HepG2 (cell line): Measurements from ENCODE around the gene COPZ1. TPM values are rescaled to one million over a fixed set of nuclear protein-coding genes. Genes with fewer than 3 reads are reported as not detected.

Experiments used
- HNF4A ChIP-seq: sonication (generic); formaldehyde crosslinking; IDR thresholded peaks from 2 replicates; pipeline ENCODE4 v1.4.0; 2020; ENCODE audit warnings: missing genetic modification reagents
- IRX3 ChIP-seq: sonication (generic); formaldehyde crosslinking; IDR thresholded peaks from 2 replicates; pipeline ENCODE4 v1.8.1; 2023; ENCODE audit warnings: mild to moderate bottlenecking, low read depth, missing genetic modification reagents, borderline replicate concordance
- POLR2G ChIP-seq: fragments of 200-400 bp; formaldehyde crosslinking; IDR thresholded peaks from 2 replicates; pipeline ENCODE4 v1.6.1; 2018; ENCODE audit warnings: mild to moderate bottlenecking, low read depth, low read length, moderate library complexity
- RFX3 ChIP-seq: IDR thresholded peaks from 2 replicates; pipeline ENCODE4 v1.6.1; 2016; ENCODE audit warnings: missing biosample characterization, missing genetic modification reagents
- RFX5 ChIP-seq: IDR thresholded peaks from 2 replicates; pipeline ENCODE4 v1.6.1; 2011; ENCODE audit warnings: low read depth, low read length, improper control_type of control experiment
- SOX13 ChIP-seq, 3 experiments: fragments of 450-650 bp in 1 of 3; sonication (generic) in 1 of 3; formaldehyde crosslinking in 1 of 3; IDR thresholded peaks in 2 of 3; conservative IDR thresholded peaks in 1 of 3; 2 replicates each; pipeline versions ENCODE4 v1.5.0 to v1.6.1; 2016 to 2020; ENCODE audit warnings: antibody characterized with exemption in 1 of 3, mild to moderate bottlenecking in 1 of 3, missing compliant biosample characterization in 1 of 3, missing genetic modification reagents in 1 of 3, moderate library complexity in 1 of 3
- SOX6 ChIP-seq, 2 experiments: fragments of 450-650 bp in 1 of 2; sonication (generic) in 1 of 2; formaldehyde crosslinking in 1 of 2; IDR thresholded peaks; 2 replicates each; pipeline versions ENCODE4 v1.4.0 to v1.6.1; 2017 to 2020; ENCODE audit warnings: antibody characterized with exemption in 1 of 2, mild to moderate bottlenecking in 1 of 2, missing genetic modification reagents in 1 of 2
- SUZ12 ChIP-seq: fragments of 150-350 bp; IDR thresholded peaks from 2 replicates; pipeline ENCODE4 v1.6.1; 2014; ENCODE audit warnings: low read depth, low read length
- ZBTB1 ChIP-seq: sonication (generic); formaldehyde crosslinking; IDR thresholded peaks from 2 replicates; pipeline ENCODE4 v1.4.0; 2020; ENCODE audit warnings: missing genetic modification reagents, borderline replicate concordance
- ZBTB21 ChIP-seq: sonication (generic); formaldehyde crosslinking; IDR thresholded peaks from 2 replicates; pipeline ENCODE4 v1.4.0; 2020; ENCODE audit warnings: missing genetic modification reagents
- ZNF543 ChIP-seq: sonication (generic); formaldehyde crosslinking; IDR thresholded peaks from 2 replicates; pipeline ENCODE4 v1.4.0; 2020; ENCODE audit warnings: mild to moderate bottlenecking, missing genetic modification reagents
- ZNF563 ChIP-seq: sonication (generic); formaldehyde crosslinking; IDR thresholded peaks from 2 replicates; pipeline ENCODE4 v1.8.0; 2022; ENCODE audit warnings: mild to moderate bottlenecking, moderate library complexity, missing genetic modification reagents
- ZNF777 ChIP-seq: sonication (generic); formaldehyde crosslinking; IDR thresholded peaks from 2 replicates; pipeline ENCODE4 v1.4.0; 2020; ENCODE audit warnings: missing genetic modification reagents
- ZSCAN20 ChIP-seq: sonication (generic); formaldehyde crosslinking; IDR thresholded peaks from 2 replicates; pipeline ENCODE4 v1.4.0; 2020; ENCODE audit warnings: missing genetic modification reagents, mild to moderate bottlenecking, borderline replicate concordance
- polyA plus RNA-seq, 8 experiments: library from polyadenylated mRNA; depleted of rRNA in 3 of 8; stranded (reverse) in 7 of 8; unstranded in 1 of 8; fragments of >200 nt; fragmentation: Illumina TruSeq in 4 of 8; extraction: Trizol in 4 of 8; gene quantifications; 2 replicates each; pipeline versions ENCODE4 v1.2.1 to v1.2.3, GENCODE V29; 2011 to 2016; ENCODE audit warnings: low read depth in 4 of 8, missing spikeins in 1 of 8, mixed read lengths in 1 of 8; ENCODE audit not compliant: insufficient read depth in 1 of 8
- total RNA-seq, 5 experiments: library from RNA; depleted of rRNA; stranded (reverse); fragments of >200 nt; fragmentation: Illumina TruSeq; extraction: Trizol; gene quantifications; 2 replicates each; pipeline ENCODE4 v1.2.3, GENCODE V29; 2016; ENCODE audit warnings: low read depth in 1 of 5
- TF ChIP-seq, protein P1 (sequence below): sonication (generic); formaldehyde crosslinking; IDR thresholded peaks from 2 replicates; pipeline ENCODE4 v1.5.1; 2020; ENCODE audit warnings: missing genetic modification reagents, mild to moderate bottlenecking, borderline replicate concordance
- TF ChIP-seq, protein P2 (sequence below): sonication (generic); formaldehyde crosslinking; IDR thresholded peaks from 2 replicates; pipeline ENCODE4 v1.8.1; 2023; ENCODE audit warnings: mild to moderate bottlenecking, missing genetic modification reagents, borderline replicate concordance
- TF ChIP-seq, protein P3 (sequence below): sonication (generic); formaldehyde crosslinking; IDR thresholded peaks from 2 replicates; pipeline ENCODE4 v1.5.0; 2020; ENCODE audit warnings: mild to moderate bottlenecking, missing genetic modification reagents, borderline replicate concordance
- TF ChIP-seq, protein P4 (sequence below): sonication (generic); formaldehyde crosslinking; IDR thresholded peaks from 2 replicates; pipeline ENCODE4 v1.8.1; 2022; ENCODE audit warnings: mild to moderate bottlenecking, missing genetic modification reagents

Gene COPZ1
- total and polyA plus RNA-seq, 2 of the 13 experiments (the other 11 are each of a cell fraction or from before 2014, with no cell fraction given): 125 to 184 TPM

DNA sequence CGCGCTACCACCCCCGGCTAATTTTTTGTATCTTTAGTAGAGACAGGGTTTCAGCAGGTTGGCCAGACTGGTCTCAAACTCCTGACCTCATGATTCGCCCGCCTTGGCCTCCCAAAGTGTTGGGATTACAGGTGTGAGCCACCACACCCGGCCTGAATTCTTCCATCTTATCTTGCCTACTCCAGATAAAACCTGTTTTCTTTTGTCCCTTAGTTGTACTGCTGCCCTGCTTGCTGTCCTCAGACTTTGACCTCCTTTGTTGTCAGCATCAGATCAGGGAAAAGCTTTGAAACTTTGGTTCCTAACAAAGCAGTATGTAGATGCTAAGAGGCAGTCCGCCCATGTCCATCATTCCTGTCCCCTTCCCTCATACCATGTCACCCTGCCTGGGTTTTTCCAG is 15.9 kb downstream of the COPZ1 start (continued):
- TF ChIP-seq, protein P1, sequence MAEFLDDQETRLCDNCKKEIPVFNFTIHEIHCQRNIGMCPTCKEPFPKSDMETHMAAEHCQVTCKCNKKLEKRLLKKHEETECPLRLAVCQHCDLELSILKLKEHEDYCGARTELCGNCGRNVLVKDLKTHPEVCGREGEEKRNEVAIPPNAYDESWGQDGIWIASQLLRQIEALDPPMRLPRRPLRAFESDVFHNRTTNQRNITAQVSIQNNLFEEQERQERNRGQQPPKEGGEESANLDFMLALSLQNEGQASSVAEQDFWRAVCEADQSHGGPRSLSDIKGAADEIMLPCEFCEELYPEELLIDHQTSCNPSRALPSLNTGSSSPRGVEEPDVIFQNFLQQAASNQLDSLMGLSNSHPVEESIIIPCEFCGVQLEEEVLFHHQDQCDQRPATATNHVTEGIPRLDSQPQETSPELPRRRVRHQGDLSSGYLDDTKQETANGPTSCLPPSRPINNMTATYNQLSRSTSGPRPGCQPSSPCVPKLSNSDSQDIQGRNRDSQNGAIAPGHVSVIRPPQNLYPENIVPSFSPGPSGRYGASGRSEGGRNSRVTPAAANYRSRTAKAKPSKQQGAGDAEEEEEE (CRISPR knock-in tag): no peak
- TF ChIP-seq, protein P2, sequence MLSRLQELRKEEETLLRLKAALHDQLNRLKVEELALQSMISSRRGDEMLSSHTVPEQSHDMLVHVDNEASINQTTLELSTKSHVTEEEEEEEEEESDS (CRISPR knock-in tag): no peak
- TF ChIP-seq IRX3 (CRISPR knock-in tag): no peak
- TF ChIP-seq SOX13 (IDR thresholded peaks at IDR 0.05): 0 out of 2 replicates have a peak, but pooled peaks have one; percentile 30
- TF ChIP-seq SOX13 (CRISPR knock-in tag; conservative IDR thresholded peaks at IDR 0.05 in 1 of 2, IDR thresholded peaks at IDR 0.05 in 1 of 2): peak in 1 of 2 experiments; percentile 93; a peak in 2 of 4 replicates
- no peak for TF ChIP-seq SOX6 (IDR thresholded peaks at IDR 0.05)
- TF ChIP-seq SOX6 (CRISPR knock-in tag; IDR thresholded peaks at IDR 0.05): peak; percentile 80
- no peak for TF ChIP-seq POLR2G
- TF ChIP-seq RFX5: no peak
- no peak for TF ChIP-seq ZBTB1 (CRISPR knock-in tag)
- no peak for TF ChIP-seq ZNF543 (CRISPR knock-in tag)
- TF ChIP-seq, protein P3, sequence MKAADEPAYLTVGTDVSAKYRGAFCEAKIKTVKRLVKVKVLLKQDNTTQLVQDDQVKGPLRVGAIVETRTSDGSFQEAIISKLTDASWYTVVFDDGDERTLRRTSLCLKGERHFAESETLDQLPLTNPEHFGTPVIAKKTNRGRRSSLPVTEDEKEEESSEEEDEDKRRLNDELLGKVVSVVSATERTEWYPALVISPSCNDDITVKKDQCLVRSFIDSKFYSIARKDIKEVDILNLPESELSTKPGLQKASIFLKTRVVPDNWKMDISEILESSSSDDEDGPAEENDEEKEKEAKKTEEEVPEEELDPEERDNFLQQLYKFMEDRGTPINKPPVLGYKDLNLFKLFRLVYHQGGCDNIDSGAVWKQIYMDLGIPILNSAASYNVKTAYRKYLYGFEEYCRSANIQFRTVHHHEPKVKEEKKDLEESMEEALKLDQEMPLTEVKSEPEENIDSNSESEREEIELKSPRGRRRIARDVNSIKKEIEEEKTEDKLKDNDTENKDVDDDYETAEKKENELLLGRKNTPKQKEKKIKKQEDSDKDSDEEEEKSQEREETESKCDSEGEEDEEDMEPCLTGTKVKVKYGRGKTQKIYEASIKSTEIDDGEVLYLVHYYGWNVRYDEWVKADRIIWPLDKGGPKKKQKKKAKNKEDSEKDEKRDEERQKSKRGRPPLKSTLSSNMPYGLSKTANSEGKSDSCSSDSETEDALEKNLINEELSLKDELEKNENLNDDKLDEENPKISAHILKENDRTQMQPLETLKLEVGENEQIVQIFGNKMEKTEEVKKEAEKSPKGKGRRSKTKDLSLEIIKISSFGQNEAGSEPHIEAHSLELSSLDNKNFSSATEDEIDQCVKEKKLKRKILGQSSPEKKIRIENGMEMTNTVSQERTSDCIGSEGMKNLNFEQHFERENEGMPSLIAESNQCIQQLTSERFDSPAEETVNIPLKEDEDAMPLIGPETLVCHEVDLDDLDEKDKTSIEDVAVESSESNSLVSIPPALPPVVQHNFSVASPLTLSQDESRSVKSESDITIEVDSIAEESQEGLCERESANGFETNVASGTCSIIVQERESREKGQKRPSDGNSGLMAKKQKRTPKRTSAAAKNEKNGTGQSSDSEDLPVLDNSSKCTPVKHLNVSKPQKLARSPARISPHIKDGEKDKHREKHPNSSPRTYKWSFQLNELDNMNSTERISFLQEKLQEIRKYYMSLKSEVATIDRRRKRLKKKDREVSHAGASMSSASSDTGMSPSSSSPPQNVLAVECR (CRISPR knock-in tag): no peak
- peak; percentile 54 for TF ChIP-seq HNF4A (CRISPR knock-in tag)
- no peak for TF ChIP-seq ZBTB21
- TF ChIP-seq, protein P4, sequence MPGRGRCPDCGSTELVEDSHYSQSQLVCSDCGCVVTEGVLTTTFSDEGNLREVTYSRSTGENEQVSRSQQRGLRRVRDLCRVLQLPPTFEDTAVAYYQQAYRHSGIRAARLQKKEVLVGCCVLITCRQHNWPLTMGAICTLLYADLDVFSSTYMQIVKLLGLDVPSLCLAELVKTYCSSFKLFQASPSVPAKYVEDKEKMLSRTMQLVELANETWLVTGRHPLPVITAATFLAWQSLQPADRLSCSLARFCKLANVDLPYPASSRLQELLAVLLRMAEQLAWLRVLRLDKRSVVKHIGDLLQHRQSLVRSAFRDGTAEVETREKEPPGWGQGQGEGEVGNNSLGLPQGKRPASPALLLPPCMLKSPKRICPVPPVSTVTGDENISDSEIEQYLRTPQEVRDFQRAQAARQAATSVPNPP (CRISPR knock-in tag): no peak
- TF ChIP-seq ZNF777: no peak
- no peak for TF ChIP-seq SUZ12
- no peak for TF ChIP-seq ZSCAN20 (CRISPR knock-in tag)
- no peak for TF ChIP-seq RFX3 (CRISPR knock-in tag)
- no peak for TF ChIP-seq ZNF563 (CRISPR knock-in tag)
- TF ChIP-seq, all 625 proteins: peak for 7
